Measurements from ENCODE around the gene PLA2G5.

GRCh38 chr1:20075345-20075744 is 5.4 kb downstream of the PLA2G5 start:
- TF ChIP-seq EP300 (IDR thresholded peaks at IDR 0.05) (no peak), CTCF (IDR thresholded peaks at IDR 0.05) (no peak), POLR2A (IDR thresholded peaks at IDR 0.05) (no peak)
